OCI-LY7 (cell line): Measurements from ENCODE around the gene TBP. TPM values are rescaled to one million over a fixed set of nuclear protein-coding genes. Genes with fewer than 3 reads are reported as not detected.
"Not testable (repeated sequence)": the region's sequence is repeated elsewhere in the genome, so short reads cannot be mapped to it uniquely, and the experiment has no call there.

ENCODE experiments used
- BruUV-seq: library from RNA; stranded (reverse); fragments of 400-500 nt; replicated peaks from 2 replicates; lab custom pipeline; 2021; lab: Mats Ljungman, UMichigan
- CTCF ChIA-PET: fragments of 300-600 bp; sonication (Branson Sonifier 250); formaldehyde crosslinking; loops from one replicate; lab custom pipeline; 2022; ENCODE audit warnings: antibody characterized with exemption; ENCODE audit not compliant: unreplicated experiment; lab: Charles Lee
- POLR2A ChIA-PET: fragments of 300-600 bp; sonication (Branson Sonifier 250); formaldehyde crosslinking; loops from one replicate; lab custom pipeline; 2022; ENCODE audit warnings: antibody characterized with exemption; lab: Charles Lee
- DNase-seq: peaks from one replicate; pipeline ENCODE4 v3.0.0-alpha.2; 2015; ENCODE audit warnings: low spot score
- H2AFZ ChIP-seq: fragments of 200-600 bp; sonication (generic), shearing (Covaris generic); 2 replicates; pipeline ENCODE4 v1.6.1; 2014; ENCODE audit warnings: mild to moderate bottlenecking, antibody characterized with exemption, low read length, moderate library complexity
- H3K27ac ChIP-seq: fragments of 200-600 bp; sonication (generic); 2 replicates; pipeline ENCODE4 v1.5.1; 2014; ENCODE audit warnings: mixed run types, low read depth, mild to moderate bottlenecking, moderate library complexity, low read length, inconsistent platforms; ENCODE audit not compliant: poor library complexity, severe bottlenecking
- H3K36me3 ChIP-seq: fragments of 200-600 bp; sonication (generic); 2 replicates; pipeline ENCODE4 v1.6.1; 2014; ENCODE audit warnings: mild to moderate bottlenecking, antibody characterized with exemption, low read length, moderate library complexity, mixed read lengths; ENCODE audit not compliant: insufficient read depth
- H3K4me1 ChIP-seq: fragments of 200-600 bp; sonication (generic); 2 replicates; pipeline ENCODE4 v1.5.1; 2014; ENCODE audit warnings: mild to moderate bottlenecking, low read length; ENCODE audit not compliant: insufficient read depth, poor library complexity, severe bottlenecking
- H3K4me2 ChIP-seq: fragments of 200-600 bp; sonication (generic); 2 replicates; pipeline ENCODE4 v1.6.1; 2014; ENCODE audit warnings: mild to moderate bottlenecking, low read length
- H3K4me3 ChIP-seq: fragments of 200-600 bp; sonication (generic); 2 replicates; pipeline ENCODE4 v1.5.1; 2014; ENCODE audit warnings: mild to moderate bottlenecking, low read depth, low read length; ENCODE audit not compliant: poor library complexity, severe bottlenecking
- H3K79me2 ChIP-seq: fragments of 200-600 bp; sonication (generic); 2 replicates; pipeline ENCODE4 v1.6.1; 2016; ENCODE audit warnings: low read depth, mild to moderate bottlenecking, low read length, moderate library complexity, mixed read lengths; ENCODE audit not compliant: insufficient read depth
- H3K9me2 ChIP-seq: fragments of 200-600 bp; sonication (generic); 2 replicates; pipeline ENCODE4 v1.6.1; 2016; ENCODE audit warnings: mild to moderate bottlenecking, low read length, mixed read lengths; ENCODE audit not compliant: insufficient read depth
- H3K9me3 ChIP-seq: fragments of 200-600 bp; sonication (generic); 2 replicates; pipeline ENCODE4 v1.6.1; 2014; ENCODE audit warnings: mild to moderate bottlenecking, mixed run types, low read length, mixed read lengths
- H4K20me1 ChIP-seq: fragments of 200-600 bp; sonication (generic); 2 replicates; pipeline ENCODE4 v1.6.1; 2014; ENCODE audit warnings: mild to moderate bottlenecking, antibody characterized with exemption, low read length, moderate library complexity, mixed read lengths; ENCODE audit not compliant: insufficient read depth
- CTCF ChIP-seq: fragments of 200-600 bp; sonication (generic); conservative IDR thresholded peaks from 2 replicates; pipeline ENCODE4 v1.5.1; 2014; ENCODE audit warnings: mild to moderate bottlenecking, antibody characterized with exemption, low read length, moderate library complexity, mixed read lengths
- EZH2phosphoT487 ChIP-seq: fragments of 200-600 bp; sonication (generic); IDR thresholded peaks from 2 replicates; pipeline ENCODE4 v1.6.1; 2018; ENCODE audit warnings: low read depth, borderline replicate concordance, mild to moderate bottlenecking, mixed run types, antibody characterized with exemption, low read length, moderate library complexity, mixed read lengths
- intact Hi-C: fragments of 100-400 bp; cut with micrococcal nuclease; formaldehyde crosslinking; loops from one replicate; pipeline ENCODE4 v1.10.0; 2022; ENCODE audit not compliant: unreplicated experiment
- total RNA-seq, 2 experiments: library from RNA; depleted of rRNA in 1 of 2; stranded (reverse); fragments of >200 nt in 1 of 2; shearing (Covaris generic) in 1 of 2; gene quantifications; 2 replicates each; pipeline ENCODE4 v1.2.3, GENCODE V29; 2014 to 2022

Gene TBP
- total RNA-seq, 2 experiments from 2014 or later, result 23.3 to 29.2 TPM

- TF ChIP-seq EZH2phosphoT487 (no peak), CTCF (no peak)
Measured at GRCh38 chr6:170505306-170505705, 48.9 kb upstream of the TBP start.

GRCh38 chr6:170506446-170506845, 47.7 kb upstream of the TBP start:
- Histone ChIP-seq H2AFZ (no peak overlapping the region), H3K79me2 (no peaks in the 10 kb centered on the region), H3K4me2 (no peak overlapping the region), H3K27ac (no peak overlapping the region), H4K20me1 (no peaks in the 10 kb centered on the region), H3K9me2 (no peaks in the 10 kb centered on the region), H3K4me3 (no peak overlapping the region), H3K36me3 (no peaks in the 10 kb centered on the region), H3K4me1 (no peaks in the 10 kb centered on the region), H3K9me3 (no peaks in the 10 kb centered on the region)
- POLR2A ChIA-PET, result no interaction called here
- CTCF ChIA-PET, result no interaction called here
- BruUV-seq, result no TSS peak
- TF ChIP-seq CTCF (no peak), EZH2phosphoT487 (no peak)
- intact Hi-C loops, result no loop called here
- no peak for DNase-seq

More at GRCh38 chr6:170505306-170505705, 48.9 kb upstream of the TBP start:
- CTCF ChIA-PET, result no interaction called here
- no peak overlapping the region for H3K4me2 ChIP-seq
- no peaks in the 10 kb centered on the region for H3K4me1 ChIP-seq
- H2AFZ ChIP-seq, result no peak overlapping the region
- H4K20me1 ChIP-seq, result no peaks in the 10 kb centered on the region
- no peaks in the 10 kb centered on the region for H3K9me3 ChIP-seq
- no TSS peak for BruUV-seq
- H3K9me2 ChIP-seq, result no peaks in the 10 kb centered on the region
- H3K36me3 ChIP-seq, result no peaks in the 10 kb centered on the region
- no peak for DNase-seq
- no peak overlapping the region for H3K4me3 ChIP-seq
- POLR2A ChIA-PET, result no interaction called here
- intact Hi-C loops, result no loop called here
- H3K79me2 ChIP-seq, result no peaks in the 10 kb centered on the region
- no peak overlapping the region for H3K27ac ChIP-seq

GRCh38 chr6:170507728-170508127, 46.4 kb upstream of the TBP start:
- intact Hi-C loops, H3K36me3 ChIP-seq, CTCF ChIA-PET, H3K9me3 ChIP-seq, H3K9me2 ChIP-seq, H3K4me2 ChIP-seq, H4K20me1 ChIP-seq, DNase-seq, H3K79me2 ChIP-seq, H2AFZ ChIP-seq, H3K4me1 ChIP-seq, BruUV-seq, H3K4me3 ChIP-seq, POLR2A ChIA-PET, H3K27ac ChIP-seq: not testable (repeated sequence)

- H3K4me2 ChIP-seq, BruUV-seq, H3K9me2 ChIP-seq, POLR2A ChIA-PET, H3K79me2 ChIP-seq, H3K9me3 ChIP-seq, H3K4me1 ChIP-seq, H3K27ac ChIP-seq, CTCF ChIA-PET, intact Hi-C loops, H3K4me3 ChIP-seq, H4K20me1 ChIP-seq, H3K36me3 ChIP-seq, H2AFZ ChIP-seq, DNase-seq: not testable (repeated sequence)
Measured at GRCh38 chr6:170508275-170508674, 45.9 kb upstream of the TBP start.

GRCh38 chr6:170508892-170509722, 45.1 kb upstream of the TBP start:
- H3K27ac ChIP-seq, H3K79me2 ChIP-seq, H2AFZ ChIP-seq, H3K4me2 ChIP-seq, H3K9me2 ChIP-seq, BruUV-seq, DNase-seq, CTCF ChIA-PET, intact Hi-C loops, H3K9me3 ChIP-seq, H3K4me3 ChIP-seq, H3K4me1 ChIP-seq, H3K36me3 ChIP-seq, H4K20me1 ChIP-seq, POLR2A ChIA-PET: not testable (repeated sequence)
